Renal cortex interstitium (tissue), 11 donors: ENCODE data around the gene CNDP2. TPM values are rescaled to one million over a fixed set of nuclear protein-coding genes. Genes with fewer than 3 reads are reported as not detected.

Experiments used
- DNase-seq, 11 donors: peaks; one replicate each; pipeline ENCODE4 v3.0.0-alpha.2; 2013; ENCODE audit warnings: low read depth in 9 of 11, low spot score in 4 of 11; ENCODE audit errors: extremely low read depth in 1 of 11
- polyA plus RNA-seq, 3 donors: library from polyadenylated mRNA; unstranded; fragments of 120-200 nt; gene quantifications; one replicate each; pipeline ENCODE4 v1.2.1, GENCODE V29; 2013; ENCODE audit not compliant: insufficient read length in 3 of 3

CNDP2 gene
- polyA plus RNA-seq, 3 donors = 275 to 363 (median 290) TPM

DNA sequence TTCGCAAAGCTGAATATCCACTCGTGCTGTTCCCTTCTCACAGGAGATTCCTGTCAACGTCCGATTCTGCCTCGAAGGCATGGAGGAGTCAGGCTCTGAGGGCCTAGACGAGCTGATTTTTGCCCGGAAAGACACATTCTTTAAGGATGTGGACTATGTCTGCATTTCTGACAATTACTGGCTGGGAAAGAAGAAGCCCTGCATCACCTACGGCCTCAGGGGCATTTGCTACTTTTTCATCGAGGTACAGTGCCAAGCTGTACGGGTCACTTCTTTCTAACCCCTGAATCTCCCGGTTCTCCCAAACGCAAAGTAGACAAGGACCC, 14.6 kb downstream of the CNDP2 start:
- DNase-seq = no peak

DNA sequence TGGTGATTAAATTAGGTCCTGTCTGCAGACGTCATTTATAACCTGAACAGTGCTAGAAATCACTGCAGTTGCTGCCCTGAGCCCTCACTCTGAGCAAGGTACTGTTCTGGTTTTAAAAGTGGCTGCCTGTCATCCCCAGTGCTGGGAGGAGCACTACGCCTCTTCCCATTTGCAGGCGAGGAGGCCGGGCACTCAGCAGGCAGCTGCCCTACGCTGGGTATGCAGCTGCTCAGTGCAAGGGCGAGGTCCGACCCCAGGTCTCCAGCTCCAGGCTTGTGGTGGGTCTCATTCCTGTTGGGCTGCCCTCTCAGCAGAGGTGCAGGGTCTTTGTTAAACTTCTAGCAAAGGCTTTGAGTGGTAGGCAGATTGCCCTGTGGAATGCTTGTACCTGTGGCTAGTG, 15.7 kb downstream of the CNDP2 start:
- no peak for DNase-seq

GRCh38 chr18:74512321-74513053, 16.3 kb downstream of the CNDP2 start:
- DNase-seq = no peak

GRCh38 chr18:74513149-74513882, 17.2 kb downstream of the CNDP2 start:
- no peak for DNase-seq

- DNase-seq = no peak
Observed at GRCh38 chr18:74513883-74514205, 17.7 kb downstream of the CNDP2 start.

- DNase-seq = no peak
Observed at GRCh38 chr18:74514860-74515495, 18.8 kb downstream of the CNDP2 start.

GRCh38 chr18:74515620-74516231, 19.6 kb downstream of the CNDP2 start:
- no peak for DNase-seq

DNA sequence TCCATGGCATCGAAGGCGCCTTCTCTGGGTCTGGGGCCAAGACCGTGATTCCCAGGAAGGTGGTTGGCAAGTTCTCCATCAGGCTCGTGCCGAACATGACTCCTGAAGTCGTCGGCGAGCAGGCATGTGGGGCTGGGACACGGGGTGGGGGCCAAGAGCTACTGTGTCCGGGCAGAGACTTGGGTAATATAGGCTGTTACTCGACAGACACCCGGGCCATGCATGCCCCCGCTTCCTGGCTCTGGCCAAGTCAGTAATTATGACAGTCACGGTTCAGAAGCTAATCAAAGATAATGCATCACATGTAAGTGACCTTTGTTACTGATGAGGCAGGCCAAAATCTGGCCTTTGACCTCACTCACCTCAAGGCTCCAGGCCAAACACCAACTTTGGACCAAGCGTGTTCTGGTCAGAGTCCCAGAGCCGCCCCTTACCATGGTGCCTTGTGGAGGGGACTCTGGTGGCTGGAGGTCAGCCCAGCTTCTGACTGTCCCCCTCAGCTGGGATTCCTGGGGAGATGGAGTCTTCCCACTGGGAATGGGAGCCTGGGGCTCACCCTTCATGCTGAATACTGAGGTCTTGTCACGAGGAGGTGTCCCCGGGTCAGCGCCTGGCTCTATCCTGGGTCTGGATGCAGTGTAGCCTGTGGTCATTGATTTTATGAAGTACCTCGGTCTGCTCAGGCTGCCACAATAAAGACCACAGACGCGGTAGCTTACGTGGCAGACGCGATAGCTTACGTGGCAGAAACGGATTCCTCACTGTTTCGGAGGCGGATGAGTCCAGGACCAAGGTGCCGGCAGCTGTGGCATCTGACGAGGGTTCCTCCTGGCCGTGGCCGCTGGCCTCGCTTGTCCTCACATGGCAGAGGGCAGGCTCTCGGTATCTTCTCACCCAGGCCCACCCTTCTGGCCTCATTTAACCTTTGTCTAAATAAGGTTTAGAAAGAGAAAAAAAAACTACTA, 20.4 kb downstream of the CNDP2 start:
- no peak for DNase-seq

DNA sequence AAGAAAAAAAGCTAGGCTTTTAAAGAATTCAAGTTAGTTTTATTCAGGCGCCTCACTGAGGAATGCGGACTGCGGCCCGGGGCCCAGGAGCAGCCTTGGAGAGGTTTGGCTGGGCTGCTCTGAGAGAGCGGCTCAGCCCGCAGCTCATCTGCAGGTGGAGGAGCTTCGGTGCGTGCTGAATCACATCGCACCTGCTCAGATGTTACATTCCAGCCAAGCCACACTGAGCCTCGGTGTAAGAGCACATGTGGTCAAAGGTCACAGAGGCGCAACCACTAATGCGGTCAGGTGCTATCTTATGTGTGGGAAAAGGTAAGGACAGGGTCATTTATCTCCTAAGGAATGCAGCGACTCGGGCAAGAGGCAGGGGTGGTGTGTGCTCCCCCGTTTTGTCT, 21.1 kb downstream of the CNDP2 start:
- no peak for DNase-seq

- no peak for DNase-seq
Observed at GRCh38 chr18:74518456-74519295, 22.5 kb downstream of the CNDP2 start.

DNA sequence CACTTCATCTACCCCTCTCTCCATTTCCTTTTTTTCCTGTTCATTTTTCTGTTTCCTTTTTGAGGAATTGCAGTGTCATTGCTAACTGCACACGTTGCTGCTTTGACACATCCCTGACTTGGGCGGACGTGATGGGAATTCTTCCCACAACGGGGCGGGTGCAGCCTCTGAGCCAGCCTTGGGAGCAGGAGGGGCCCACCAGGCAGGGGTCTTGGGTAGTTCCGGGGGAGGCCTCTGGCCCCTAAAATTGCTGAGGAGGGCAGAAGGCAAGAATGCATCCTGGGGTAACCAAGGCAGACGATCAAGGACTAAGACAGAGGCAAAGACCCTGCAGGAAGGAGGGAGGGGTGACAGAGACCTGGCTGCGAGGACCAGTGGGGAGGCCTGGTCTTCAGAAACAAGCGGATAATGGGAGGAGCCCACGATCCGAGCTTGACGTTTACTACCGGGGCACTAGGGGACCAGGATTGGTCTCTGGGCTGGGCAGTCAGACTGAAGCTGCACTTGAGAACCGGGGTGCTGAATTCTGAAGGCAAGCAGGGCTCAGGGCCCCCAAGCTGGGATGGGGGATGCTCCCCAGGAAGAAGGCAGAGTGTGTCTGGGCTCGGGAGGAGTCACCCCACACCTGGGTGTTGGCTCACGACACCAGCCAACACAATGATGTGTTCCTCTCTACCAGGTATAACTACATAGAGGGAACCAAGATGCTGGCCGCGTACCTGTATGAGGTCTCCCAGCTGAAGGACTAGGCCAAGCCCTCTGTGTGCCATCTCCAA, 23.3 kb downstream of the CNDP2 start:
- DNase-seq = no peak

DNA sequence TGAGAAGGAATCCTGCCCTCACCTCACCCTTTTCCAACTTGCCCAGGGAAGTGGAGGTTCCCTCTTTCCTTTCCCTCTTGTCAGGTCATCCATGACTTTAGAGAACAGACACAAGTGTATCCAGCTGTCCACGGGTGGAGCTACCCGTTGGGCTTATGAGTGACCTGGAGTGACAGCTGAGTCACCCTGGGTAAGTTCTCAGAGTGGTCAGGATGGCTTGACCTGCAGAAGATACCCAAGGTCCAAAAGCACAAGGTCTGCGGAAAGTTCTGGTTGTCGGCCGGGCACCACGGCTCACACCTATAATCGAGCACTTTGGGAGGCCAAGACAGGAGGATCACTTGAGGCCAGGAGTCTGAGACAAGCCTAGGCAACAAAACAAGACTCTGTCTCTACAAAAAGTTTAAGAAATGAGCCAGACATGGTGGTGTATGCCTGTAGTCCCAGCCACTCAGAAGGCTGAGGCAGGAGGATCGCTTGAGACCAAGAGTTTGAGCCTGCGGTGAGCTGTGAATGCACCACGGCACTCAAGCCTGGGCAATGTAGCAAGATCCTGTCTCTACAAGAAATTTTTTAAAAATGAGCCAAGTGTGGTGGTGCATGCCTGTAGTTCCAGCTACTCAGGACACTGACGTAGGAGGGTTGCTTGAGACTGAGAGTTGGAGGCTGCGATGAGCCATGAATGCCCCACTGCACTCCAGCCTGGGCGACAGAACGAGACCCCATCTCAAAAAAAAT, 24.1 kb downstream of the CNDP2 start:
- DNase-seq = no peak

GRCh38 chr18:74521068-74521725, 25.0 kb downstream of the CNDP2 start:
- DNase-seq = no peak

GRCh38 chr18:74522635-74523548, 26.7 kb downstream of the CNDP2 start:
- DNase-seq = no peak

DNA sequence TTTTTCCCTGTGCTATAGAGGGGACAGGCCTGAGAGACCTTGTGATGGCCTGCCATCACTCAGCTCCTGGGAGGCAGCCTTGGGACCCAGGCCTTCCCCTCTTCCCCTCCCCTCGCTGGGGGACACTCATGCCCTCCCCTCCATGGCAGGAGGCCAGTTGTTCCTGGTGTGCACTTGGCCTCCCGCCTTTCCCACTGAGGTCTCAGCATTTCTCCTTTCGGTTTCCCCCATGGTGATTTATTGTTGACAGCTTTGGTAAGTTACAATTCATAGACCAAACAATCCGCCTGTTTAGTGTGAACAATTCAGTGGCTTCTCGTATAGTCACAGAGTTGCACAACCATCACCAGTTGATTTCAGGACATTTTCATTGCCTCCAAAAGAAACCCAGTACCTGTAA, 27.9 kb downstream of the CNDP2 start:
- peak in 6 of 11 donors; percentile 25 to 54 (median 38) for DNase-seq
